ENCODE results near the gene FUT7. TPM values are rescaled to one million over a fixed set of nuclear protein-coding genes. Genes with fewer than 3 reads are reported as not detected.

FUT7 gene
- total and polyA plus RNA-seq, 9 of the 15 experiments (the other 6 are each of a cell fraction or from before 2014, with no cell fraction given) = not detected

DNA sequence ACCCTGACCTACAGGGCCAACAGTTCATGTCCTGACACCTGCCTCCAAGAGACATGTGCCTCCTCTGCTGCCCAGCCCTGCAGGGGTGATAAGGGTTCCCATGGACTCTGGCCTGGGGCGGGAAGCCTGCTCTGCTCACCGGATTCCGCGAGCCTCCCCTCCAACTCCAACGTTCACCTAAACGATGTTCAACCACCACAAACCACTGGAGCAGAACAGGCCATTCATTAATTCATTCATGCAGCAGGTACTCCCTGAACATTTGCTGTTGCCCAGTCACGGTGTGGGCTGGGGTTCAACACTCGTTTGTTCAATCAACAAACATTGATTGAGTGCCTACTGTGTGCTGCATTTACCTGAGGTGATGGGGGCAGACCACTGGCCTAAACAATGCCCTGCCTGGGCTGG is 42.1 kb upstream of the FUT7 start:
- in situ Hi-C loops (cut with MboI) (no loop called here), intact Hi-C loops (cut with micrococcal nuclease) (no loop called here)
- Histone ChIP-seq H3K4me3 (no peak overlapping the region), H3K79me2 (ENCODE audit: control insufficient read depth, insufficient read depth, low read length) (peaks cover 21% of the 10 kb centered on the region), H3K9me3 (replicated peaks; ENCODE audit: control insufficient read depth, insufficient read depth, low read depth, low read length) (no peaks in the 10 kb centered on the region), H2AFZ (ENCODE audit: low read depth, low read length) (no peak overlapping the region), H3K4me2 (ENCODE audit: insufficient read depth, low read length) (no peak overlapping the region), H4K20me1 (replicated peaks; ENCODE audit: control insufficient read depth, insufficient read depth, low read length) (0 out of 2 replicates have a peak, but pooled peaks cover 4% of the 10 kb centered on the region), H3K27ac (ENCODE audit: extremely low read depth, low read depth, low read length) (peak overlapping the region; percentile 61; the same call in 2 of the 3 replicates), H3K9me1 (ENCODE audit: control insufficient read depth, insufficient read depth, low read length) (no peaks in the 10 kb centered on the region), H3K9ac (ENCODE audit: insufficient read depth in 1 of 2, low read depth in 2 of 2, low read length in 2 of 2) (peak overlapping the region in 1 of 2 experiments; percentile 65; a peak in 2 of 4 replicates), H3K27me3 (ENCODE audit: control insufficient read depth in 2 of 2, insufficient read depth in 2 of 2, low read length in 2 of 2) (no peaks in the 10 kb centered on the region), H3K36me3 (ENCODE audit: control insufficient read depth, insufficient read depth, low read length) (peaks cover 6% of the 10 kb centered on the region; the same call in 1 of the 3 replicates), H3K4me1 (replicated peaks in 1 of 2; ENCODE audit: control insufficient read depth in 2 of 2, insufficient read depth in 2 of 2, low read length in 2 of 2) (peaks cover 30 to 76% of the 10 kb centered on the region in 2 experiments)
- BruUV-seq (replicated peaks) = no TSS peak
- WGBS (ENCODE audit: insufficient coverage, low coverage, missing lambda C conversion rate) = 64% methylated on average over 7 of the region's 8 CpGs
- ATAC-seq = no peak
- FAIRE-seq = no peak
- CTCF ChIA-PET (ENCODE audit: low intra/inter-chr PET ratio) = no interaction called here
- TF ChIP-seq ZNF24 (IDR thresholded peaks at IDR 0.05) = peak; percentile 55
- TF ChIP-seq ZNF3 (CRISPR knock-in tag; IDR thresholded peaks at IDR 0.05) = peak; percentile 76
- 0 out of 2 replicates have a peak, but pooled peaks have one; percentile 25 for TF ChIP-seq BCOR (IDR thresholded peaks at IDR 0.05)
- TF ChIP-seq ZKSCAN1 (IDR thresholded peaks at IDR 0.05; ENCODE audit: low read depth, low read length) = peak; percentile 88
- TF ChIP-seq, protein P1, sequence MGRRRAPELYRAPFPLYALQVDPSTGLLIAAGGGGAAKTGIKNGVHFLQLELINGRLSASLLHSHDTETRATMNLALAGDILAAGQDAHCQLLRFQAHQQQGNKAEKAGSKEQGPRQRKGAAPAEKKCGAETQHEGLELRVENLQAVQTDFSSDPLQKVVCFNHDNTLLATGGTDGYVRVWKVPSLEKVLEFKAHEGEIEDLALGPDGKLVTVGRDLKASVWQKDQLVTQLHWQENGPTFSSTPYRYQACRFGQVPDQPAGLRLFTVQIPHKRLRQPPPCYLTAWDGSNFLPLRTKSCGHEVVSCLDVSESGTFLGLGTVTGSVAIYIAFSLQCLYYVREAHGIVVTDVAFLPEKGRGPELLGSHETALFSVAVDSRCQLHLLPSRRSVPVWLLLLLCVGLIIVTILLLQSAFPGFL (CRISPR knock-in tag; IDR thresholded peaks at IDR 0.05) = no peak
- TF ChIP-seq, protein P2, sequence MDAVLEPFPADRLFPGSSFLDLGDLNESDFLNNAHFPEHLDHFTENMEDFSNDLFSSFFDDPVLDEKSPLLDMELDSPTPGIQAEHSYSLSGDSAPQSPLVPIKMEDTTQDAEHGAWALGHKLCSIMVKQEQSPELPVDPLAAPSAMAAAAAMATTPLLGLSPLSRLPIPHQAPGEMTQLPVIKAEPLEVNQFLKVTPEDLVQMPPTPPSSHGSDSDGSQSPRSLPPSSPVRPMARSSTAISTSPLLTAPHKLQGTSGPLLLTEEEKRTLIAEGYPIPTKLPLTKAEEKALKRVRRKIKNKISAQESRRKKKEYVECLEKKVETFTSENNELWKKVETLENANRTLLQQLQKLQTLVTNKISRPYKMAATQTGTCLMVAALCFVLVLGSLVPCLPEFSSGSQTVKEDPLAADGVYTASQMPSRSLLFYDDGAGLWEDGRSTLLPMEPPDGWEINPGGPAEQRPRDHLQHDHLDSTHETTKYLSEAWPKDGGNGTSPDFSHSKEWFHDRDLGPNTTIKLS (IDR thresholded peaks at IDR 0.05; ENCODE audit: borderline replicate concordance, low read depth) = no peak
- no peak for TF ChIP-seq ZNF324 (CRISPR knock-in tag; IDR thresholded peaks at IDR 0.05)
- TF ChIP-seq ZNF699 (CRISPR knock-in tag; IDR thresholded peaks at IDR 0.05; ENCODE audit: insufficient replicate concordance) = no peak
- TF ChIP-seq, protein P3, sequence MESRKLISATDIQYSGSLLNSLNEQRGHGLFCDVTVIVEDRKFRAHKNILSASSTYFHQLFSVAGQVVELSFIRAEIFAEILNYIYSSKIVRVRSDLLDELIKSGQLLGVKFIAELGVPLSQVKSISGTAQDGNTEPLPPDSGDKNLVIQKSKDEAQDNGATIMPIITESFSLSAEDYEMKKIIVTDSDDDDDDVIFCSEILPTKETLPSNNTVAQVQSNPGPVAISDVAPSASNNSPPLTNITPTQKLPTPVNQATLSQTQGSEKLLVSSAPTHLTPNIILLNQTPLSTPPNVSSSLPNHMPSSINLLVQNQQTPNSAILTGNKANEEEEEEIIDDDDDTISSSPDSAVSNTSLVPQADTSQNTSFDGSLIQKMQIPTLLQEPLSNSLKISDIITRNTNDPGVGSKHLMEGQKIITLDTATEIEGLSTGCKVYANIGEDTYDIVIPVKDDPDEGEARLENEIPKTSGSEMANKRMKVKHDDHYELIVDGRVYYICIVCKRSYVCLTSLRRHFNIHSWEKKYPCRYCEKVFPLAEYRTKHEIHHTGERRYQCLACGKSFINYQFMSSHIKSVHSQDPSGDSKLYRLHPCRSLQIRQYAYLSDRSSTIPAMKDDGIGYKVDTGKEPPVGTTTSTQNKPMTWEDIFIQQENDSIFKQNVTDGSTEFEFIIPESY (CRISPR knock-in tag; IDR thresholded peaks at IDR 0.05) = peak; percentile 69; the same call in 1 of the 2 replicates
- DNase-seq (ENCODE audit: extremely low read depth in 1 of 4, low spot score in 3 of 4) = no peak
- POLR2A ChIA-PET = interaction anchor here (1.3 kb wide), 1 partner anchor 12 kb away, joined by 3 read pairs; the partner anchor contains the start of gene MAN1B1
